Measurements from ENCODE around the gene CRAMP1.

Gene CRAMP1

GRCh38 chr16:1689853-1690252 is 77.7 kb downstream of the CRAMP1 start:
- Histone ChIP-seq H2BK120ac (ENCODE audit: low read depth, low read length) (no peak overlapping the region), H3K9me3 (ENCODE audit: control insufficient read depth, low read length) (no peaks in the 10 kb centered on the region), H3K23ac (ENCODE audit: low read length in 2 of 2) (no peak overlapping the region), H3K18ac (ENCODE audit: low read depth in 1 of 2, low read length in 2 of 2) (no peak overlapping the region), H3K36me3 (ENCODE audit: control insufficient read depth in 1 of 2, insufficient read depth in 2 of 2, low read depth in 1 of 2, low read length in 2 of 2) (peaks cover 38 to 70% of the 10 kb centered on the region in 2 experiments), H3K4me2 (ENCODE audit: low read length, poor library complexity, severe bottlenecking) (no peak overlapping the region), H4K8ac (ENCODE audit: low read length) (no peak overlapping the region), H3K79me1 (replicated peaks; ENCODE audit: low read length, poor library complexity, severe bottlenecking) (peaks cover 3% of the 10 kb centered on the region), H2AK5ac (ENCODE audit: low read length, severe bottlenecking) (peak overlapping the region; percentile 64), H4K91ac (ENCODE audit: low read length) (no peak overlapping the region), H2BK15ac (ENCODE audit: low read depth, poor library complexity, severe bottlenecking) (no peak overlapping the region), H2BK5ac (ENCODE audit: low read depth, low read length, poor library complexity, severe bottlenecking) (no peak overlapping the region), H3K4me1 (ENCODE audit: control insufficient read depth, insufficient read depth, low read depth, low read length) (peaks cover 30% of the 10 kb centered on the region), H3K27ac (ENCODE audit: low read length, poor library complexity, severe bottlenecking) (peak overlapping the region; percentile 59), H3K14ac (ENCODE audit: low read length in 2 of 2) (no peak overlapping the region), H2BK12ac (ENCODE audit: low read length in 2 of 2) (no peak overlapping the region), H3K4ac (ENCODE audit: low read depth in 1 of 2, low read length in 2 of 2) (no peak overlapping the region), H3K27me3 (ENCODE audit: control insufficient read depth in 1 of 2, insufficient read depth in 1 of 2, low read length in 2 of 2) (no peaks in the 10 kb centered on the region), H3K4me3 (ENCODE audit: insufficient read depth in 1 of 2, low read depth in 1 of 2, low read length in 2 of 2) (no peak overlapping the region), H2AFZ (ENCODE audit: low read depth, low read length) (no peak overlapping the region), H3K9ac (ENCODE audit: low read length) (no peak overlapping the region)
- 95% methylated on average over 13 of the region's 13 CpGs for WGBS
- DNase-seq = no peak

- peak overlapping the region; percentile 94 for H3K27ac ChIP-seq (ENCODE audit: low read length, poor library complexity, severe bottlenecking)
- 86% methylated on average over 1 of the region's 1 CpG for WGBS
- H3K27me3 ChIP-seq (ENCODE audit: control insufficient read depth in 1 of 2, insufficient read depth in 1 of 2, low read length in 2 of 2) = no peaks in the 10 kb centered on the region
Measured at GRCh38 chr16:1690810-1691209, 78.7 kb downstream of the CRAMP1 start.

GRCh38 chr16:1691276-1691675 is 79.1 kb downstream of the CRAMP1 start:
- Histone ChIP-seq H3K23ac (ENCODE audit: low read length in 2 of 2) (no peak overlapping the region), H3K27me3 (ENCODE audit: control insufficient read depth in 1 of 2, insufficient read depth in 1 of 2, low read length in 2 of 2) (no peaks in the 10 kb centered on the region), H4K91ac (ENCODE audit: low read length) (no peak overlapping the region), H3K4ac (ENCODE audit: low read depth in 1 of 2, low read length in 2 of 2) (no peak overlapping the region), H3K36me3 (ENCODE audit: control insufficient read depth in 1 of 2, insufficient read depth in 2 of 2, low read depth in 1 of 2, low read length in 2 of 2) (peaks cover 42 to 67% of the 10 kb centered on the region in 2 experiments), H2BK120ac (ENCODE audit: low read depth, low read length) (no peak overlapping the region), H3K14ac (ENCODE audit: low read length in 2 of 2) (no peak overlapping the region), H3K9me3 (ENCODE audit: control insufficient read depth, low read length) (no peaks in the 10 kb centered on the region), H3K4me1 (ENCODE audit: control insufficient read depth, insufficient read depth, low read depth, low read length) (peaks cover 30% of the 10 kb centered on the region), H2BK12ac (ENCODE audit: low read length in 2 of 2) (no peak overlapping the region), H2BK5ac (ENCODE audit: low read depth, low read length, poor library complexity, severe bottlenecking) (peak overlapping the region; percentile 63), H3K4me3 (ENCODE audit: insufficient read depth in 1 of 2, low read depth in 1 of 2, low read length in 2 of 2) (no peak overlapping the region), H3K27ac (ENCODE audit: low read length, poor library complexity, severe bottlenecking) (peak overlapping the region; percentile 94), H2AK5ac (ENCODE audit: low read length, severe bottlenecking) (no peak overlapping the region), H3K79me1 (replicated peaks; ENCODE audit: low read length, poor library complexity, severe bottlenecking) (peaks cover 10% of the 10 kb centered on the region), H4K8ac (ENCODE audit: low read length) (no peak overlapping the region), H3K4me2 (ENCODE audit: low read length, poor library complexity, severe bottlenecking) (no peak overlapping the region), H2BK15ac (ENCODE audit: low read depth, poor library complexity, severe bottlenecking) (no peak overlapping the region), H3K18ac (ENCODE audit: low read depth in 1 of 2, low read length in 2 of 2) (no peak overlapping the region), H2AFZ (ENCODE audit: low read depth, low read length) (no peak overlapping the region), H3K9ac (ENCODE audit: low read length) (no peak overlapping the region)
- peak; percentile 28 for DNase-seq

More at GRCh38 chr16:1690810-1691209, 78.7 kb downstream of the CRAMP1 start:
- no peak overlapping the region for H3K18ac ChIP-seq (ENCODE audit: low read depth in 1 of 2, low read length in 2 of 2)
- H2BK15ac ChIP-seq (ENCODE audit: low read depth, poor library complexity, severe bottlenecking) = no peak overlapping the region
- H2BK5ac ChIP-seq (ENCODE audit: low read depth, low read length, poor library complexity, severe bottlenecking) = no peak overlapping the region
- no peak overlapping the region for H3K23ac ChIP-seq (ENCODE audit: low read length in 2 of 2)
- no peak overlapping the region for H2AFZ ChIP-seq (ENCODE audit: low read depth, low read length)
- no peak overlapping the region for H3K4me3 ChIP-seq (ENCODE audit: insufficient read depth in 1 of 2, low read depth in 1 of 2, low read length in 2 of 2)
- no peak overlapping the region for H2BK12ac ChIP-seq (ENCODE audit: low read length in 2 of 2)
- H2BK120ac ChIP-seq (ENCODE audit: low read depth, low read length) = no peak overlapping the region
- no peak overlapping the region for H3K4me2 ChIP-seq (ENCODE audit: low read length, poor library complexity, severe bottlenecking)
- H3K9ac ChIP-seq (ENCODE audit: low read length) = no peak overlapping the region
- H4K91ac ChIP-seq (ENCODE audit: low read length) = no peak overlapping the region
- H3K4ac ChIP-seq (ENCODE audit: low read depth in 1 of 2, low read length in 2 of 2) = no peak overlapping the region
- peaks cover 30% of the 10 kb centered on the region for H3K4me1 ChIP-seq (ENCODE audit: control insufficient read depth, insufficient read depth, low read depth, low read length)
- no peaks in the 10 kb centered on the region for H3K9me3 ChIP-seq (ENCODE audit: control insufficient read depth, low read length)
- peaks cover 8% of the 10 kb centered on the region for H3K79me1 ChIP-seq (replicated peaks; ENCODE audit: low read length, poor library complexity, severe bottlenecking)
- DNase-seq = no peak
- H3K36me3 ChIP-seq (ENCODE audit: control insufficient read depth in 1 of 2, insufficient read depth in 2 of 2, low read depth in 1 of 2, low read length in 2 of 2) = peaks cover 39 to 68% of the 10 kb centered on the region in 2 experiments
- H2AK5ac ChIP-seq (ENCODE audit: low read length, severe bottlenecking) = peak overlapping the region; percentile 5
- no peak overlapping the region for H3K14ac ChIP-seq (ENCODE audit: low read length in 2 of 2)
- H4K8ac ChIP-seq (ENCODE audit: low read length) = no peak overlapping the region

GRCh38 chr16:1691956-1692355 is 79.8 kb downstream of the CRAMP1 start:
- Histone ChIP-seq H3K4me3 (ENCODE audit: insufficient read depth in 1 of 2, low read depth in 1 of 2, low read length in 2 of 2) (no peak overlapping the region), H3K18ac (ENCODE audit: low read depth in 1 of 2, low read length in 2 of 2) (no peak overlapping the region), H2BK12ac (ENCODE audit: low read length in 2 of 2) (no peak overlapping the region), H2AK5ac (ENCODE audit: low read length, severe bottlenecking) (peak overlapping the region; percentile 92), H4K8ac (ENCODE audit: low read length) (no peak overlapping the region), H3K27me3 (ENCODE audit: control insufficient read depth in 1 of 2, insufficient read depth in 1 of 2, low read length in 2 of 2) (no peaks in the 10 kb centered on the region), H3K9me3 (ENCODE audit: control insufficient read depth, low read length) (no peaks in the 10 kb centered on the region), H3K9ac (ENCODE audit: low read length) (no peak overlapping the region), H3K36me3 (ENCODE audit: control insufficient read depth in 1 of 2, insufficient read depth in 2 of 2, low read depth in 1 of 2, low read length in 2 of 2) (peaks cover 41 to 67% of the 10 kb centered on the region in 2 experiments), H3K14ac (ENCODE audit: low read length in 2 of 2) (no peak overlapping the region), H3K27ac (ENCODE audit: low read length, poor library complexity, severe bottlenecking) (peak overlapping the region; percentile 94), H3K4me1 (ENCODE audit: control insufficient read depth, insufficient read depth, low read depth, low read length) (peaks cover 28% of the 10 kb centered on the region), H2BK15ac (ENCODE audit: low read depth, poor library complexity, severe bottlenecking) (no peak overlapping the region), H2AFZ (ENCODE audit: low read depth, low read length) (no peak overlapping the region), H3K4me2 (ENCODE audit: low read length, poor library complexity, severe bottlenecking) (peak overlapping the region; percentile 8), H4K91ac (ENCODE audit: low read length) (peak overlapping the region; percentile 31), H2BK5ac (ENCODE audit: low read depth, low read length, poor library complexity, severe bottlenecking) (peak overlapping the region; percentile 33), H3K23ac (ENCODE audit: low read length in 2 of 2) (no peak overlapping the region), H3K4ac (ENCODE audit: low read depth in 1 of 2, low read length in 2 of 2) (no peak overlapping the region), H3K79me1 (replicated peaks; ENCODE audit: low read length, poor library complexity, severe bottlenecking) (peaks cover 11% of the 10 kb centered on the region), H2BK120ac (ENCODE audit: low read depth, low read length) (no peak overlapping the region)
- 82% methylated on average over 21 of the region's 21 CpGs for WGBS
- DNase-seq = peak; percentile 77
